H1 (cell line): ENCODE results near the gene OLFML2A. TPM values are rescaled to one million over a fixed set of nuclear protein-coding genes. Genes with fewer than 3 reads are reported as not detected.
A peak's percentile ranks its signal among the peaks of the same experiment; 100 is the strongest.

Source experiments
- CTCF ChIA-PET: fragments of 300-600 bp; sonication (Branson Sonifier 250); formaldehyde crosslinking; loops from one replicate; lab custom pipeline; 2021; ENCODE audit not compliant: partially characterized antibody; lab: Charles Lee
- POLR2A ChIA-PET: fragments of 300-600 bp; sonication (Branson Sonifier 250); formaldehyde crosslinking; loops from one replicate; lab custom pipeline; 2021; ENCODE audit warnings: inconsistent platforms; ENCODE audit not compliant: partially characterized antibody; lab: Charles Lee
- DNase-seq, 2 experiments: peaks; one replicate each; pipeline versions ENCODE4 v3.0.0 to v3.0.0-alpha.2; 2010 to 2022; ENCODE audit warnings: low spot score in 2 of 2, low read depth in 1 of 2, mixed read lengths in 1 of 2
- FAIRE-seq: peaks from 2 replicates; lab custom pipeline; 2011; peaks lifted over from hg19 to GRCh38; lab: Jason Lieb, UNC
- H2AFZ ChIP-seq: 2 replicates; pipeline ENCODE4 v1.8.1; 2012; ENCODE audit warnings: low read length, inconsistent platforms
- H2AK5ac ChIP-seq: 2 replicates; pipeline ENCODE4 v1.6.1; 2013; ENCODE audit warnings: low read depth, low read length
- H2BK120ac ChIP-seq: replicated peaks from 2 replicates; pipeline ENCODE3; 2013; ENCODE audit warnings: low read depth, low read length, inconsistent platforms
- H2BK12ac ChIP-seq: 2 replicates; pipeline ENCODE4 v1.6.1; 2013; ENCODE audit warnings: low read depth, low read length
- H2BK15ac ChIP-seq: 2 replicates; pipeline ENCODE4 v1.6.1; 2013; ENCODE audit warnings: low read length
- H2BK20ac ChIP-seq: 2 replicates; pipeline ENCODE4 v1.6.1; 2013; ENCODE audit warnings: low read length
- H2BK5ac ChIP-seq: 2 replicates; pipeline ENCODE4 v1.6.1; 2013; ENCODE audit warnings: low read depth, low read length
- H3K14ac ChIP-seq: 2 replicates; pipeline ENCODE4 v1.6.1; 2013; ENCODE audit warnings: inconsistent platforms; ENCODE audit not compliant: insufficient read length
- H3K18ac ChIP-seq: 2 replicates; pipeline ENCODE4 v1.6.1; 2013; ENCODE audit warnings: low read length; ENCODE audit errors: extremely low read depth
- H3K23ac ChIP-seq: 2 replicates; pipeline ENCODE4 v1.6.1; 2013; ENCODE audit warnings: inconsistent platforms; ENCODE audit not compliant: insufficient read length
- H3K23me2 ChIP-seq: 2 replicates; pipeline ENCODE4 v1.6.1; 2013; ENCODE audit warnings: low read depth, low read length
- H3K27ac ChIP-seq: 2 replicates; pipeline ENCODE4 v1.6.1; 2011; ENCODE audit warnings: low read depth, low read length, inconsistent platforms
- H3K27me3 ChIP-seq, 4 experiments: replicated peaks in 1 of 4; 1 replicate in 1 of 4; 2 replicates in 3 of 4; pipeline versions ENCODE4 v1.6.1 to v1.8.1; 2011 to 2013; ENCODE audit warnings: low read length in 3 of 4, mild to moderate bottlenecking in 3 of 4, inconsistent platforms in 2 of 4, mixed read lengths in 2 of 4, moderate library complexity in 1 of 4; ENCODE audit not compliant: control insufficient read depth in 3 of 4, insufficient read depth in 3 of 4; ENCODE audit errors: extremely low read depth in 1 of 4
- H3K36me3 ChIP-seq, 4 experiments: 2 replicates each; pipeline versions ENCODE4 v1.6.1 to v1.8.1; 2011 to 2013; ENCODE audit warnings: mild to moderate bottlenecking in 4 of 4, low read length in 3 of 4, moderate library complexity in 2 of 4, control low read depth in 1 of 4, inconsistent platforms in 1 of 4; ENCODE audit not compliant: insufficient read depth in 4 of 4, control insufficient read depth in 2 of 4
- H3K4ac ChIP-seq: replicated peaks from 2 replicates; pipeline ENCODE3; 2013; ENCODE audit warnings: low read length, low read depth, mixed read lengths, inconsistent platforms; ENCODE audit not compliant: insufficient read length
- H3K4me1 ChIP-seq, 4 experiments: replicated peaks in 1 of 4; 1 replicate in 1 of 4; 2 replicates in 3 of 4; pipeline versions ENCODE4 v1.6.1 to v1.8.1; 2011 to 2013; ENCODE audit warnings: low read length in 3 of 4, inconsistent platforms in 2 of 4, mixed read lengths in 1 of 4; ENCODE audit not compliant: insufficient read depth in 4 of 4, control insufficient read depth in 3 of 4
- H3K4me2 ChIP-seq, 2 experiments: 2 replicates each; pipeline versions ENCODE4 v1.6.1 to v1.8.1; 2011 to 2013; ENCODE audit warnings: low read depth in 2 of 2, low read length in 2 of 2, control low read depth in 1 of 2, inconsistent platforms in 1 of 2, mild to moderate bottlenecking in 1 of 2; ENCODE audit not compliant: insufficient read depth in 1 of 2
- H3K4me3 ChIP-seq, 4 experiments: fragments of 200-600, 300-600 bp in 1 of 4; sonication (generic), shearing (Covaris generic), sonication (Bioruptor Twin) in 1 of 4; 2 replicates each; pipeline versions ENCODE4 v1.5.1 to v1.8.1; 2011 to 2016; ENCODE audit warnings: low read length in 4 of 4, low read depth in 3 of 4, control low read depth in 2 of 4, inconsistent platforms in 2 of 4, mild to moderate bottlenecking in 2 of 4, mixed read lengths in 1 of 4, moderate library complexity in 1 of 4; ENCODE audit not compliant: insufficient read depth in 2 of 4; ENCODE audit errors: extremely low read depth in 1 of 4
- H3K56ac ChIP-seq: replicated peaks from 2 replicates; pipeline ENCODE3; 2013; ENCODE audit warnings: low read depth, mild to moderate bottlenecking, mixed read lengths, low read length, inconsistent platforms; ENCODE audit not compliant: insufficient read length
- H3K79me1 ChIP-seq: 2 replicates; pipeline ENCODE4 v1.6.1; 2013; ENCODE audit warnings: low read depth, low read length, control low read depth
- H3K79me2 ChIP-seq, 2 experiments: 2 replicates each; pipeline versions ENCODE4 v1.6.1 to v1.8.1; 2012 to 2013; ENCODE audit warnings: low read length in 2 of 2, mild to moderate bottlenecking in 2 of 2, inconsistent platforms in 1 of 2; ENCODE audit not compliant: insufficient read depth in 2 of 2, control insufficient read depth in 1 of 2
- H3K9ac ChIP-seq, 4 experiments: replicated peaks in 1 of 4; 1 replicate in 1 of 4; 2 replicates in 3 of 4; pipeline versions ENCODE4 v1.6.1 to v1.8.1; 2011 to 2013; ENCODE audit warnings: low read depth in 3 of 4, low read length in 3 of 4, control low read depth in 2 of 4, mild to moderate bottlenecking in 2 of 4, moderate library complexity in 2 of 4, inconsistent platforms in 1 of 4; ENCODE audit errors: extremely low read depth in 1 of 4
- H3K9me3 ChIP-seq, 2 experiments: 2 replicates each; pipeline versions ENCODE4 v1.6.1 to v1.8.1; 2012 to 2013; ENCODE audit warnings: mild to moderate bottlenecking in 2 of 2, moderate library complexity in 2 of 2, control low read depth in 1 of 2, inconsistent platforms in 1 of 2, low read depth in 1 of 2, low read length in 1 of 2, mixed read lengths in 1 of 2; ENCODE audit not compliant: insufficient read depth in 2 of 2
- H4K20me1 ChIP-seq, 2 experiments: replicated peaks in 1 of 2; 2 replicates each; pipeline versions ENCODE3 to v1.8.1; 2011 to 2013; ENCODE audit warnings: inconsistent platforms in 2 of 2, low read length in 2 of 2, mild to moderate bottlenecking in 1 of 2; ENCODE audit not compliant: insufficient read depth in 2 of 2, control insufficient read depth in 1 of 2
- H4K5ac ChIP-seq: 2 replicates; pipeline ENCODE4 v1.6.1; 2013; ENCODE audit warnings: low read length, low read depth, mixed read lengths, inconsistent platforms; ENCODE audit not compliant: insufficient read length
- H4K8ac ChIP-seq: 2 replicates; pipeline ENCODE4 v1.8.0; 2013; ENCODE audit warnings: mild to moderate bottlenecking, moderate library complexity, low read length, inconsistent platforms; ENCODE audit not compliant: insufficient read depth; ENCODE audit errors: extremely low read depth
- H4K91ac ChIP-seq: replicated peaks from 2 replicates; pipeline ENCODE3; 2013; ENCODE audit warnings: low read length, mixed read lengths, inconsistent platforms; ENCODE audit not compliant: insufficient read length
- HDAC2 ChIP-seq, 2 experiments: fragments of 300-600 bp in 1 of 2; sonication (generic) in 1 of 2; IDR thresholded peaks; 2 replicates each; pipeline ENCODE4 v1.6.1; 2011 to 2012; ENCODE audit warnings: low read depth in 2 of 2, low read length in 2 of 2, mild to moderate bottlenecking in 2 of 2, moderate library complexity in 2 of 2, borderline replicate concordance in 1 of 2, inconsistent platforms in 1 of 2
- HDAC6 ChIP-seq: IDR thresholded peaks from one replicate; pipeline ENCODE4 v1.7.1; 2012; ENCODE audit warnings: low read depth, mild to moderate bottlenecking, inconsistent platforms, low read length, moderate library complexity
- KDM5A ChIP-seq: fragments of 200-600 bp; IDR thresholded peaks from 2 replicates; pipeline ENCODE4 v1.7.1; 2012; ENCODE audit warnings: mild to moderate bottlenecking, low read length, inconsistent platforms, mixed read lengths
- NANOG ChIP-seq: IDR thresholded peaks from 2 replicates; pipeline ENCODE4 v1.6.1; 2011; ENCODE audit warnings: low read length, low read depth, mild to moderate bottlenecking, inconsistent platforms; ENCODE audit not compliant: insufficient read depth, poor library complexity, severe bottlenecking
- POLR2AphosphoS5 ChIP-seq: IDR thresholded peaks from 2 replicates; pipeline ENCODE4 v1.6.1; 2011; ENCODE audit warnings: low read depth, low read length
- RAD21 ChIP-seq, 2 experiments: IDR thresholded peaks in 1 of 2; conservative IDR thresholded peaks in 1 of 2; 2 replicates each; pipeline ENCODE4 v1.6.1; 2011; ENCODE audit warnings: low read depth in 2 of 2, low read length in 2 of 2, improper control_type of control experiment in 1 of 2, inconsistent platforms in 1 of 2, mild to moderate bottlenecking in 1 of 2, moderate library complexity in 1 of 2
- RXRA ChIP-seq: IDR thresholded peaks from 2 replicates; pipeline ENCODE4 v1.6.1; 2011; ENCODE audit warnings: low read depth, mild to moderate bottlenecking, low read length, moderate library complexity; ENCODE audit not compliant: insufficient read depth
- SIRT6 ChIP-seq: IDR thresholded peaks from one replicate; pipeline ENCODE4 v1.7.1; 2012; ENCODE audit warnings: low read length, inconsistent platforms
- SP2 ChIP-seq: IDR thresholded peaks from 2 replicates; pipeline ENCODE4 v1.6.1; 2012; ENCODE audit warnings: mild to moderate bottlenecking, low read length, inconsistent platforms
- TAF7 ChIP-seq: optimal IDR thresholded peaks from 2 replicates; pipeline ENCODE3; 2011; ENCODE audit warnings: low read depth, mild to moderate bottlenecking, inconsistent platforms, low read length, moderate library complexity, borderline replicate concordance
- YY1 ChIP-seq: IDR thresholded peaks from 2 replicates; pipeline ENCODE4 v1.6.1; 2011; ENCODE audit warnings: low read depth, mild to moderate bottlenecking, low read length
- WGBS, 2 experiments: shearing (Covaris generic) in 1 of 2; methylation state at CpG; one replicate each; pipeline versions ENCODE4 v1.1.6 to v1.1.7; 2013 to 2015; ENCODE audit warnings: low lambda C conversion rate in 2 of 2, mixed read lengths in 2 of 2, inconsistent platforms in 1 of 2, low coverage in 1 of 2, missing lambda C conversion rate in 1 of 2; ENCODE audit not compliant: insufficient replicate concordance in 2 of 2, insufficient coverage in 1 of 2, insufficient read length in 1 of 2; ENCODE audit errors: extremely low coverage in 1 of 2, missing lambda C conversion rate in 1 of 2; 5-methylcytosine and 5-hydroxymethylcytosine counted together
- polyA plus RNA-seq, 7 experiments: library from polyadenylated mRNA; depleted of rRNA in 3 of 7; stranded (reverse) in 5 of 7; unstranded in 2 of 7; fragments of >200 nt in 5 of 7; fragments of 200-250 nt in 2 of 7; gene quantifications; 1 replicate in 5 of 7; 2 replicates in 1 of 7; 4 replicates in 1 of 7; pipeline versions ENCODE4 v1.2.1 to v1.2.3, GENCODE V29; 2011 to 2013; ENCODE audit warnings: missing spikeins in 2 of 7, mixed read lengths in 2 of 7
- total RNA-seq: library from RNA; stranded (reverse); fragmentation: NEBNext Ultra II Directional; extraction: Animal tissue kit (Norgen Biotek cat#: 25700); gene quantifications from 2 replicates; pipeline ENCODE4 v1.2.1, GENCODE V29; 2021
- TF ChIP-seq, protein P1 (sequence below): IDR thresholded peaks from 2 replicates; pipeline ENCODE4 v1.6.1; 2011; ENCODE audit warnings: low read length, improper control_type of control experiment

The OLFML2A gene
- total and polyA plus RNA-seq, 2 of the 8 experiments (the other 6 are each of a cell fraction or from before 2014, with no cell fraction given), result 7.8 to 11.5 TPM

DNA sequence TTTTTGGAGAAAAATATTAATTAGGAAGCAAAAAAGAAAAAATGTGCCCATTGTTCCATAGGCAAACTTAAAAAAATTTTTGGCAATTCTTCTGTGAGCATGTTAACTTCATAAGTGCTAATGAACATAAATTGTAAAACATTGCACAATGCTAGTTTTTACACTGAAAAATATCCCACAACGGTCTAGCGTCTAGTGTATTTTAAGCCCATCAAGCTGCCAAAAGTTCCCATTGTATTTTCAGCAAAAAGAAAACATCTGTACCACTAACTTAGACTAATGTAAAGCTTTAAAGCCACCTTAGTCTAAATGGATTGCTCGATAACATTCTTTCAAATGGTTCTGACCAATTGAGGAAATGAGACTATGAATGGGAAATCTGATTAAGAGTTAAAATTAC lies 8.6 kb upstream of the OLFML2A start:
- Histone ChIP-seq H3K27me3 (no peaks in the 10 kb centered on the region), H2BK20ac (no peak overlapping the region), H2AFZ (no peak overlapping the region), H3K14ac (no peak overlapping the region), H3K4me2 (peak overlapping the region; percentile 65 to 85; a peak in 3 of 4 replicates), H3K18ac (no peak overlapping the region), H3K79me2 (peaks cover 2 to 70% of the 10 kb centered on the region in 2 experiments; a peak in 3 of 4 replicates), H3K9me3 (no peaks in the 10 kb centered on the region), H2AK5ac (no peak overlapping the region), H4K8ac (no peak overlapping the region), H3K36me3 (no peaks in the 10 kb centered on the region), H3K23ac (no peak overlapping the region), H2BK12ac (no peak overlapping the region), H4K5ac (no peak overlapping the region), H3K56ac (no peak overlapping the region), H2BK15ac (no peak overlapping the region), H4K91ac (no peak overlapping the region), H3K23me2 (peaks cover 8% of the 10 kb centered on the region), H4K20me1 (peaks cover 10 to 12% of the 10 kb centered on the region in 2 experiments), H3K4me3 (peak overlapping the region in 1 of 4 experiments; percentile 86; a peak in 2 of 8 replicates), H2BK120ac (no peak overlapping the region), H2BK5ac (no peak overlapping the region), H3K79me1 (no peaks in the 10 kb centered on the region), H3K4me1 (peaks cover 4 to 24% (median 11%) of the 10 kb centered on the region in 4 experiments; a peak in 6 of 7 replicates), H3K4ac (no peak overlapping the region), H3K9ac (no peak overlapping the region), H3K27ac (no peak overlapping the region)
- DNase-seq (no peak), FAIRE-seq (no peak)
- CTCF ChIA-PET, result interaction anchor here (0.9 to 17.6 kb wide), 8 partner anchors 9 to 232 kb away, joined by 3 to 1300 read pairs (median 8); partner anchors contain the start of genes ARPC5L, OLFML2A, RPL35 and WDR38
- POLR2A ChIA-PET, result interaction anchor here (1.0 to 13.5 kb wide), 6 partner anchors 9 to 174 kb away, joined by 3 to 396 read pairs (median 10); partner anchors contain the start of genes ARPC5L, RPL35 and WDR38
- WGBS, 2 experiments, result 64% methylated on average over 3 of the region's 3 CpGs; no CpG with 5 or more reads in 1 of the 2 experiments
- no peak for TF ChIP-seq HDAC6
- TF ChIP-seq YY1, result no peak
- no peak for TF ChIP-seq RAD21 (IDR thresholded peaks at IDR 0.05 in 1 of 2, conservative IDR thresholded peaks at IDR 0.05 in 1 of 2; ENCODE audit: low read depth in 2 of 2, low read length in 2 of 2)
- TF ChIP-seq KDM5A, result no peak
- no peak for TF ChIP-seq POLR2AphosphoS5
- TF ChIP-seq, protein P1, sequence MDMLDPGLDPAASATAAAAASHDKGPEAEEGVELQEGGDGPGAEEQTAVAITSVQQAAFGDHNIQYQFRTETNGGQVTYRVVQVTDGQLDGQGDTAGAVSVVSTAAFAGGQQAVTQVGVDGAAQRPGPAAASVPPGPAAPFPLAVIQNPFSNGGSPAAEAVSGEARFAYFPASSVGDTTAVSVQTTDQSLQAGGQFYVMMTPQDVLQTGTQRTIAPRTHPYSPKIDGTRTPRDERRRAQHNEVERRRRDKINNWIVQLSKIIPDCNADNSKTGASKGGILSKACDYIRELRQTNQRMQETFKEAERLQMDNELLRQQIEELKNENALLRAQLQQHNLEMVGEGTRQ, result no peak
- TF ChIP-seq NANOG, result no peak
- TF ChIP-seq HDAC2 (IDR thresholded peaks at IDR 0.05; ENCODE audit: borderline replicate concordance in 1 of 2, low read depth in 2 of 2, low read length in 2 of 2), result no peak
- no peak for TF ChIP-seq TAF7
- no peak for TF ChIP-seq RXRA
- TF ChIP-seq SP2, result no peak
- no peak for TF ChIP-seq SIRT6
